A204.1 (cell line): ENCODE data around the gene VCY1B.
"Not testable (repeated sequence)": the region's sequence is repeated elsewhere in the genome, so short reads cannot be mapped to it uniquely, and the experiment has no call there.

ENCODE experiments used
- FAIRE-seq: peaks from 2 replicates; lab custom pipeline; 2012; peaks lifted over from hg19 to GRCh38; lab: Jason Lieb, UNC

Gene VCY1B

GRCh38 chrY:14055927-14056326, at the start of gene VCY1B:
TSS of gene VCY1B (plus strand) at chrY:14056227. CDS start at chrY:14056290, 63 bp downstream.
- not testable (repeated sequence) for FAIRE-seq

- FAIRE-seq = not testable (repeated sequence)
These were observed 44.1 kb upstream of the VCY1B start for GRCh38 chrY:14011916-14012315.

- not testable (repeated sequence) for FAIRE-seq
These were observed 25.6 kb upstream of the VCY1B start for GRCh38 chrY:14030395-14030794.

- no peak for FAIRE-seq
These were observed 29.9 kb downstream of the VCY1B start for GRCh38 chrY:14085877-14086276.
